Inflammatory macrophage treated with lipopolysaccharide for 1 hour (primary cell): ENCODE data around the gene SPON2.

Experiments
- DNase-seq, 2 donors: peaks; one replicate each; pipeline ENCODE4 v3.0.0-alpha.2; 2020 to 2022

The SPON2 gene

DNA sequence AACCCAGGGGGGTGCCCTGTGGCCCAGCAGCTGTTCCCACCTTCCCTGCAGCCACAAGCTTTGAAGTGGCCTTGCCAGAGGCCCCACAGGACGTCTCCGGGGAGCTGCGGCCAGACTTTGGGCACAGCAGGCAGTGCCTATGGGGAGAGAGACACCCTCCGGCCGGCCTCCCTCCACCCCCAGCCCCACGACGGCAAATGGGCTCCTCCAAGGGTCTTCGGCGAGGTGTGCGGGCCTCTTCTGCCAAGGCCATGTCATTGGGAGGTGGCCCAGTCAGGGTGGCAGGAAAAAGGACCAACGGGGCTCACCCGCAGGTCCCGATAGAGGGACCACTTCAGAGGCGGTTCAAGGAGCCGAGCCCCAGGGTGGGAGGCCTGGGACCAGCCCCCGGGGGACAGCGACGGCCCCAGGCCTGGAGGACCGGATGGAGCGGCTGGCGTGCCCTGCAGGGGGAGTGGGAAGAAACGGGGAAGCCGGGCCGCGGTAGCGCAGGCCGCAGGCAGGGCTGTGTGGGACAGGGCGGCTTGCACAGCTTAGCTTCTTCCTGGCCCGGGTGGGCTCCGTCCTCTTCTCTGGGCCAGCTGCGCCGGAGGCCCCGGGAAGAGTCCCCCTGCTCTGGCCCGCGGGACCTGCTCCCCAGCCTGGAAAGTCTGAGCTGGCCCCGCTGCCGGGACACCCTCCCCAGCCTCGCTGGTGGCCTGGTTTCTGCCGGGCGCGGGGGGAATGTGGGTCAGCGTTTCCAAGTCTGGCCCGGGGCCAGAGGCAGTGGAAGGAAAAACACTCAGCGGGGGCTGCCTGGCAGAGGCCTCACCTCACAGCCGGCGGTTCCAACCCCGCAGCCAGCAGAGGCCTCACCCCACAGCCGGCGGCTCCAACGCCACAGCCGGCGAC, 21.9 kb upstream of the SPON2 start:
- DNase-seq = no peak

GRCh38 chr4:1193206-1194009, 21.0 kb upstream of the SPON2 start:
- no peak for DNase-seq

DNA sequence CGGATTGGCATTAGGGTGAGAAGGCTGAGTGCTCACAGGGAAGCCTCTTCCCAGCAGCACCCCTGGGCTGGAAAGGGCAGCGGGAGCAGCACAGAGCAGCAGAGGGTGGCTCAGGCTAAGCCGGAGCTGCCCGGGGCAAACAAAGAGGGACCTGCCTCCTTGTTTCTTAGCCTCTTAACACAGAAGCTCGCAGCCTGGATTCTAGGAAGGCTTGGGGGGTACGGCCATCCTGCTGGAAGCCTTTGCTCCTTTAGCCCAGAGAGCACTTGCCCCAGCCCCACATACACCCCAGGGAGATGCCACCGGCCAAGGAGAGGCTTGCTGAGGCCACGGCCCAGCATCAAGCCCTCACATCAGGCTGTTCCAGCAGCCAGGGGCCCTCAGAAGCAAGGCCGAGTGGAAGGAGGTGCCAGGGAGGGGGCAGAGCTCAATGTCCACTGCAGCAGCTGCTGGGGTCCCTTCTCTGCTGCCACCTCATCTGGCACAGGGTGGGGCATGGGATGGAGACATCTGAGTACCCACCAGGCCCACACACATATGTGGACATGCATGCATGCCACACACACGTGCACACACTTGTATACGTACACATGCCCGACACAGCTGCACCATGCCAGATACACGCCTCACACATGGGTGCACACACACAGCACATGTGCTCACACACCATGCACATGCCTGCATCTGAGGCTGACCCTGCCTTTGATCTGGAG, 20.3 kb upstream of the SPON2 start:
- DNase-seq = no peak

DNA sequence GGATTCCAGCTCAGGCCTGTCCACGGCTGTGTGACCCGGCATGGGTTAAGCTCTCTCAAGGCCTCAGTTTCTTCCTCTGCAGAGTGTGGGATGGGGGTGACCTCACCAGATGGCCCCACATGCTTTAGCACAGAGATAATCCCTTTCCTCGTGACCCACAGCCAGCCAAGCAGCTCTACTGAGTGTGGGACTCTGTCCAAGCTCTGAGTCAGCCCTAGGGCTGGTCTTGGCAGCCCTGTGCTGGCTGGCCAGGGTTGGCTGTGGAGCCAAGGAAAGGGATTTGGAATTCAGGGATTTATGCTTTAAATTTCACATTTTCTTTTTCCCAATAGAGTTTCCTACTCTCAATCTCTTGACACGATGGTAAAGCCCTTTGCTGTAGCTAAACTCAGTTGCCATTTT, 19.7 kb upstream of the SPON2 start:
- peak in 1 of 2 donors; percentile 32 for DNase-seq

GRCh38 chr4:1191621-1192020, 19.2 kb upstream of the SPON2 start:
- no peak for DNase-seq

GRCh38 chr4:1187182-1187581, 14.8 kb upstream of the SPON2 start:
- no peak for DNase-seq

GRCh38 chr4:1183985-1184773, 11.8 kb upstream of the SPON2 start:
- peak; percentile 75 to 77 for DNase-seq

DNA sequence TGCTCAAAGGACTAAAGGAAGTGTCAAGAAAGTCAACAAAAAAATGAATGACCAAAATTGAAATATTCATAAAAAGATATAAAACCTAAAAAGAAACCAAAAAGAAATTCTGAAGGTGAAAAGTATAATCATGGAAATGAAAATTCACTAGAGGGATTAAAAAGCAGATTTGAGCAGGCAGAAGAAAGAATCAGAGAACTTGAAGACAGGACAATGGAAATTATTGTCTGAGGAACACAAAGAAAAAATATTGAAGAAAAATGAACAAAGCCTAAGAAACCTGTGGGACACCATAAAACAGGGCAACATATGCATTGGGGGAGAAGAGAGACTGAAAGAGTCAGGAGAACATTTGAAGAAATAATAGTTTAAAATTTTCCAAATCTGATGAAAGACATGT, 9.9 kb upstream of the SPON2 start:
- DNase-seq = no peak

- DNase-seq = no peak
These were observed 8.3 kb upstream of the SPON2 start for GRCh38 chr4:1180663-1181062.

GRCh38 chr4:1179976-1180375, 7.6 kb upstream of the SPON2 start:
- no peak for DNase-seq

DNA sequence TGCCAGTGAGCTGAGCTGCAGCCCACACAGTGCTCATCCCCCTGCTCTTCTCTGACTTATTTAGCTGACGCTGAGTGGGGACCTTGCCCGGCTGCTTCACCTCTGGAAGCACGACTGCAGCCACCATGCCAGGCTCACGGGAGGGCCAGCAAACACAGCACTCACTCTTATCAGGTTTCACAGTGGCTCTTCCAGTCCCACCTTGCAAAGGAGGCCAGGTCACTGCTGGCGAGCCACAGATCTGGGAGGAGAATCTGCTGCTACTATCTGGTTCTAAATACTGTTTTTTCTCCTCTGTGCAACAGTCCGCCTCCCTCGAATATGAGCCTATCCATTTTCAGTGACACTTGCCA, 6.7 kb upstream of the SPON2 start:
- no peak for DNase-seq

DNA sequence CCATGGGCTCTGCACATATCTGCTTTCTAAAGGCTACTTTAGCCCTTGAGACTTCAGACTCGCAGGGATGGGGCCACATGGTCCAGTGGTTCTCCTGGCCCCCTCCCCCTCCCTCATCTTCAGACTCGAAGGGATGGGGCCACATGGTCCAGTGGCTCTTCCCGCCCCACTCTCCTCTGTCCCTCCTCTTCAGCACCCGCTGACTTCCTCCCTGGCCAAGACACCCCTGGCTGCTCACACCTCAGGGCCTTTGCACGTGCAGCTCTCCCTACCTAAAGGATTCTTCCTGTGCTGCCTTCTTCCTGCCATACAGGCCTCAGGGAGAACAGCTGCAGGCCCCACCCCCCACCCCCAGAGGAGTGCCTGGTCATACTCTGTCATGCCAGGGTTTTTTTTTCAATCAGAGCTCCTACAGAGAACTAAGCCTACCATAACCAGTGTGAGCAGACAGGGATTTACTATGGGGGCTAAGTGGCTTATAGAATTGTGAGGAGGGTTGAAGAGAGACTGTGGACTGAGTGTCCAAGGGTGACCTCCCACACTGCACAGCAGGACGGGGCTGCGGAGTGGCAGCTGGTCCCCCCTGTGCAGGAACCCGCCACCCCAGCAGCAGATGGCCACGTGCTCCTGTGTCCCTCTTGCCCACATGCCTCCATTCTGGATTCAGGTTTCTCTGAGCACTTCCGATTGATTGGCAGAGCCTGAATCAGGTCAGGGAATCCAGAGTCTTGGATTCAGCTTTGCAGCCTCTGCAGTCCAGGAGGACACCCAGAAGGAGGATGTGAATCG, 6.1 kb upstream of the SPON2 start:
- DNase-seq = no peak

DNA sequence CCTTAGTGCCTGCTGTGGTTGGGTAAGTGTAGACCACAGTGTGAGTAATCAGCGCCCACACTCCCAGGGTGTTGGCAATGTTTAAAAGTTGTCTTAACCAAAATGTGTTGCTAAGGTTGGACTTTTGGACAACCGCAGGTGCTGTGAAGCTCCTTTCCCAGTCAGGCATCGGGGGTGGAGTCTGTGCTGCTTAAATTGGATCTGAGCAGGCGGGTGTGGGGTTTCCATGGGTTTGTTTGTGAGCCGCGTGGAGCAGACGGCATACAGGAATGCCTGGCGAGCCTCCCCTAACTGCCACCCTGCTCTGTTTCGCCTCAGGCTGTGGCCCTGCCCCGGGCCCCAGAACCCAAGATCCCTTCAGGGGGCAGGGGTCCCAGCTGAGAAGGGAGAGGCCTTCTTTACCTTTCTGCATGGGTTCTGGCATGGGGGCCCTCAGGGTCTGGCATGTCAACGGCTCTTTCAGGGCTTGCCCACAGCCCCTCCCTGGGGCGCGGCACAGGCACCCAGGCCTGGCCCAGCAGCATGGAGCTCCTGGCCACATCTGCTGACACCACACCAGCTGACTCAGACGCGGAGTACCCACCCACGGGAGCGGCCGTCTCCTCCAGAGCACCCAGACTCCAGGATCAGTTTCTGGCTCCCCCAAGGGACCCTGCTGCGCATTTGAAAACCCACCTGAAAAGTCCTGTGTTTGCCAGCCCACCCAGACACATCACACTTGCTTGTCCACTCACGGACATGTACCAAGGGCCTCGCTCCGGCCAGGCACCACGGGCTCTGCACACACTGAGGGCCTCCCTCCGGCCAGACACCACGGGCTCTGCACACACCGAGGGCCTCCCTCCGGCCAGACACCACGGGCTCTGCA, 5.1 kb upstream of the SPON2 start:
- peak; percentile 21 to 40 for DNase-seq

- no peak for DNase-seq
These were observed 4.3 kb upstream of the SPON2 start for GRCh38 chr4:1176398-1177273.

- DNase-seq = no peak
These were observed 3.3 kb upstream of the SPON2 start for GRCh38 chr4:1175635-1176229.

DNA sequence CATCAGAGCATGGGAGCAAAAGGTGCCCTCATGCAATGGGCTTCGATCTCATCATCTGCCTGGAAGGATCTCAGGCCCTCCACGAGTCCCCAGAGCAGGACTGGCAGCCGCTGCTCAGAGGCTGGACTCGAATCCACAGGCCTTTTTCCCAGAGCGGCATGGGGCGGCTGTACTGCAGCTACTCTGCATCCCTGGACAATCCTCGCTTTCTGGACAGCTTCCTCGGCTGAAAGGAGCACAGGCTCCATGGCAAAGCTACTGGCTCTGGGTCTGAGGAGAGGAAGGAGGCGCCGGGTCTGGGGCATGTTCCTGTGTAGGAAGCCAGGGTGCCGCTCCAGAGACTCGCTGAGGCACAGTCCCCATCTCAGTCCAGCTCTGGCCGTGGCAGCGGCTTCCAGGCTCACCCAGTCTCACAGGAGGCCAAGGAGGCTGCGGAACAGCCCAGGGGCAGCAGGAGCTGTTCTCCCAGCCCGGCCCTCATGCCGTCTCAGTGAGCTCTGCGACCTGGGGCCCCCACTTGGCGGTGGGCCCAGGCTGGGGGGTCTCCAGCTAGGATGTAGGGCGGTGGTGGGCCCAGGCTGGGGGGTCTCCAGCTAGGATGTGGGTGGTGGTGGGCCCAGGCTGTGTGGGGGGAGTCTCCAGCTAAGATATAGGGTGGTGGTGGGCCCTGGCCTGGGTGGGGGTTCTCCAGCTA, 2.7 kb upstream of the SPON2 start:
- no peak for DNase-seq

- no peak for DNase-seq
These were observed 781 bp upstream of the SPON2 start for GRCh38 chr4:1172971-1173757.
